ENCODE results near the gene MIF. TPM values are rescaled to one million over a fixed set of nuclear protein-coding genes. Genes with fewer than 3 reads are reported as not detected.
"Not testable (repeated sequence)": the region's sequence is repeated elsewhere in the genome, so short reads cannot be mapped to it uniquely, and the experiment has no call there.

MIF gene
- total RNA-seq, 1 donor from 2014 or later, result 306 TPM

DNA sequence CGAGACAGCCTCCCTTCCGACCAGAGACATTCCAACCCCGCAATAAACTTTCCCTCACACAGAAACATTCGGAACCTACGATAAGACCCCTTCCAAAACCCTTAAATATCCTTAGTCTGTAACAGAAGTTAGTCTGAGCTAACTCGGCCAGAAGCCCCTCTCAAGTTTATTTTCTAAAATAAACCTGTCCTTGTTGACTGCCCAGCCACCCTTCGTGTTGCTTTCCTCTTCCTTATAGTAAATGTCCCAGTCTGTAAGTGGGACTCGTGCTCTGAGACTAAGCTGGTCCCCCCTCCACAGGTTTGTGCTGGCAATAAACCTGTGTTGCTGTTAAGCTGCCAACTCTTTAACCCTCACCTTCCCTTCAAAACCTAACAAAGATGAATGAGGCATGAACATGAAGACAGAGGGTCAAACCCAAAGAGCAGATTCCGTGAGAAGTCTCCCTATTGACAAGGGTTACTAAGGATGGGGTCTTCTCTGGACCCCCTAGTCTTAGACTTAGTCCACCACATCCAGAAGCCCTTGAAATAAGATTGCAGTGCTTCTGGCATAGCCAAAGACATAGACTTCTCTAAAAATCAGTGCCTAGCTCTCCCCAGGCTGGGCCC is 18.2 kb downstream of the MIF start:
- Mint-ChIP-seq H3K27ac (ENCODE audit: unreplicated experiment) (no peak overlapping the region), H3K27me3 (ENCODE audit: unreplicated experiment) (peaks cover 9% of the 10 kb centered on the region), H3K36me3 (ENCODE audit: low read depth, unreplicated experiment) (peaks cover 3% of the 10 kb centered on the region), H3K4me1 (ENCODE audit: unreplicated experiment) (peaks cover 11% of the 10 kb centered on the region), H3K9me3 (ENCODE audit: unreplicated experiment) (no peaks in the 10 kb centered on the region), H3K4me3 (ENCODE audit: unreplicated experiment) (peak overlapping the region; percentile 13)
- TF ChIP-seq, protein P1, sequence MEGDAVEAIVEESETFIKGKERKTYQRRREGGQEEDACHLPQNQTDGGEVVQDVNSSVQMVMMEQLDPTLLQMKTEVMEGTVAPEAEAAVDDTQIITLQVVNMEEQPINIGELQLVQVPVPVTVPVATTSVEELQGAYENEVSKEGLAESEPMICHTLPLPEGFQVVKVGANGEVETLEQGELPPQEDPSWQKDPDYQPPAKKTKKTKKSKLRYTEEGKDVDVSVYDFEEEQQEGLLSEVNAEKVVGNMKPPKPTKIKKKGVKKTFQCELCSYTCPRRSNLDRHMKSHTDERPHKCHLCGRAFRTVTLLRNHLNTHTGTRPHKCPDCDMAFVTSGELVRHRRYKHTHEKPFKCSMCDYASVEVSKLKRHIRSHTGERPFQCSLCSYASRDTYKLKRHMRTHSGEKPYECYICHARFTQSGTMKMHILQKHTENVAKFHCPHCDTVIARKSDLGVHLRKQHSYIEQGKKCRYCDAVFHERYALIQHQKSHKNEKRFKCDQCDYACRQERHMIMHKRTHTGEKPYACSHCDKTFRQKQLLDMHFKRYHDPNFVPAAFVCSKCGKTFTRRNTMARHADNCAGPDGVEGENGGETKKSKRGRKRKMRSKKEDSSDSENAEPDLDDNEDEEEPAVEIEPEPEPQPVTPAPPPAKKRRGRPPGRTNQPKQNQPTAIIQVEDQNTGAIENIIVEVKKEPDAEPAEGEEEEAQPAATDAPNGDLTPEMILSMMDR (IDR thresholded peaks at IDR 0.05; ENCODE audit: unreplicated experiment), result no peak
- no peak for DNase-seq (ENCODE audit: low spot score)

DNA sequence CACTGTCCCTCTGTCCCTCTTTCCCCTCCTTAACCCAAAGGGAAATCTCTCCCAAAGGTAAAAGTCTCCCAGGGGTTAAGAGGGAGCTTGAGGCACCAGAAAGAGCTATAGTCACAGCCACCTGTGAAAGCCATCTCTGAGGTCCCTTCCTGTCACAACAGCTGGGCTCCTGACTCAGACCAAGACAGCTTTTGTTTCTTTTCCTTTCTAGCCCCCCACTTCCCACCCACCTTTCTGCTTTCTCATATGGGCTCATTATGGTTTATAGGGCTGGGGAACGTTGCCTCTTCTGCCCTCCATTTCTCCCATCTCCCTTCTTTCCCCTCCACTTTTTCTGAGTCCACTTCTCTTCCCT is 19.1 kb downstream of the MIF start:
- peak overlapping the region; percentile 93 for H3K4me3 Mint-ChIP-seq (ENCODE audit: unreplicated experiment)
- peaks cover 9% of the 10 kb centered on the region for H3K27me3 Mint-ChIP-seq (ENCODE audit: unreplicated experiment)
- no peaks in the 10 kb centered on the region for H3K9me3 Mint-ChIP-seq (ENCODE audit: unreplicated experiment)
- DNase-seq (ENCODE audit: low spot score), result no peak
- peaks cover 11% of the 10 kb centered on the region for H3K4me1 Mint-ChIP-seq (ENCODE audit: unreplicated experiment)
- H3K27ac Mint-ChIP-seq (ENCODE audit: unreplicated experiment), result peak overlapping the region; percentile 96
- TF ChIP-seq, protein P1 (IDR thresholded peaks at IDR 0.05; ENCODE audit: unreplicated experiment), result no peak
- peaks cover 3% of the 10 kb centered on the region for H3K36me3 Mint-ChIP-seq (ENCODE audit: low read depth, unreplicated experiment)

DNA sequence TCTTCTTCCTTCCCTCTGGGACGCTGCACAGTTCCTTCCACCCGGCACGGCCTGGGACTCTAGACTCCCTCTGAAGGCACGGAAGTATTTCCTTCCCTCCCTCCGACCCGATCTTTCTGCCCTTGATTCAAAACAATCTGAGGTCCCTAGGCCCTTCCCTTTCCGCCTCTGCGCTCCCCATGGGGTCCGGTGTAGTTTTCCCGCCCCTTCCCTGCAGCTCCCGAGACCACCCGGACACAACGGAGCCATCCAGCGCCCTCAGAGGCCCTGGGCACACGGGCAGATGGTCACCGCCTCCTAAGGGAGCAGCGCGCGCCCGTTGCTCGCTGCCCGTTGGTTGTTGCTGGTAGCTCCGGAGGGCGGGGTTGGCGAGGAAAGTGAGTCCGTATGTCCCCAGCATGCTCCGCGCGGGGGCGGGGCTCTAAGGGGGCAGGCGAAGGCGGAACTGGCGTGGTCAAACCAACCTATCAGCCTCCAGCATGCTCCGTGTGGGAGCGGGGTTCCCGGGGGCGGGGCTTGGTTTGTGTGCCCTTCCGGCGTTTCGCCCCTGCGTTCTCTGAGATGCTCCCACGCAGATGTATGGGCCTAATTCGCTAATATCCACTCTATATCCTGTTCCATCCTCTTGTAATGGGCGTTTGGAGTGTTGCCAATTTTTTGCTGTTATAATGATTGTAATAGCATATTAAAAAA is 19.6 kb downstream of the MIF start:
- no peaks in the 10 kb centered on the region for H3K36me3 Mint-ChIP-seq (ENCODE audit: low read depth, unreplicated experiment)
- DNase-seq (ENCODE audit: low spot score), result peak; percentile 98
- H3K9me3 Mint-ChIP-seq (ENCODE audit: unreplicated experiment), result no peaks in the 10 kb centered on the region
- TF ChIP-seq, protein P1 (IDR thresholded peaks at IDR 0.05; ENCODE audit: unreplicated experiment), result no peak
- peaks cover 5% of the 10 kb centered on the region for H3K27me3 Mint-ChIP-seq (ENCODE audit: unreplicated experiment)
- H3K4me1 Mint-ChIP-seq (ENCODE audit: unreplicated experiment), result peaks cover 11% of the 10 kb centered on the region
- peak overlapping the region; percentile 96 for H3K27ac Mint-ChIP-seq (ENCODE audit: unreplicated experiment)
- H3K4me3 Mint-ChIP-seq (ENCODE audit: unreplicated experiment), result peak overlapping the region; percentile 93

DNA sequence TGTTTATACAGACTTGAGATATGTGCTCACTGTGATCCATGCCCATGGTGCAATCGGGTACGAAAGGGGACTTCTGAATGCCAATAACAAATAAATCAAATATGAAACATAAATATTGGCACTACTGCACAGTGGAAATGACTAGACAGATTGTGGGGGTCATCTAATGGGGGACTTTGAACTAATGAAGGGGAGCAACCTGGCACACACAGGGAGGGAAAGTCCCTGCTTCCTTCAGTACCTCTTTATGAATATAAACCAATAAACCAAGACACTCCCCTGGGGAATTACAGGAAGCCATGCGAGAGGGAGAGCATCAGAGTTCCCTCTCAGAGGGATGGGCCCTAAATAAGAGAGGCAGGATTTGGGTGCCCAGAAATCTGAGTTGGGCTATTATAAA is 21.1 kb downstream of the MIF start:
- peaks cover 3% of the 10 kb centered on the region for H3K27me3 Mint-ChIP-seq (ENCODE audit: unreplicated experiment)
- TF ChIP-seq, protein P1 (IDR thresholded peaks at IDR 0.05; ENCODE audit: unreplicated experiment), result no peak
- H3K36me3 Mint-ChIP-seq (ENCODE audit: low read depth, unreplicated experiment), result no peaks in the 10 kb centered on the region
- H3K27ac Mint-ChIP-seq (ENCODE audit: unreplicated experiment), result no peak overlapping the region
- no peak overlapping the region for H3K4me3 Mint-ChIP-seq (ENCODE audit: unreplicated experiment)
- DNase-seq (ENCODE audit: low spot score), result no peak
- H3K9me3 Mint-ChIP-seq (ENCODE audit: unreplicated experiment), result no peaks in the 10 kb centered on the region
- peaks cover 11% of the 10 kb centered on the region for H3K4me1 Mint-ChIP-seq (ENCODE audit: unreplicated experiment)

DNA sequence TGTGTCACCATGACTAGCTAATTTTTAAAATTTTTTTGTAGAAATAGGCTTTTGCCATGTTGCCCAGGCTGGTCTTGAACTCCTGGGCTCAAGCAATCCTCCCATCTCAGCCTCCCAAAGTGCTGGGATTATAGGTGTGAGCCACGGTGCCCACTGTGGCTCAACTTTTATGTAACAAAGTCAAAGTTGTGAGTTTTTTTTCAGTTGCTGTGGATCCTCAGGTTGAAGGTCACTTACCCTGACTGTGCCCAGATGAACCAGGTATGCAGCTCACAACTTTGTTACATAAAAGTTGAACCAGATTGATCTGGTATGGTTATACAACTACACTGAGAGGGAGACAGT is 26.1 kb downstream of the MIF start:
- H3K4me3 Mint-ChIP-seq (ENCODE audit: unreplicated experiment); DNase-seq (ENCODE audit: low spot score); H3K4me1 Mint-ChIP-seq (ENCODE audit: unreplicated experiment); H3K27me3 Mint-ChIP-seq (ENCODE audit: unreplicated experiment); H3K9me3 Mint-ChIP-seq (ENCODE audit: unreplicated experiment); H3K27ac Mint-ChIP-seq (ENCODE audit: unreplicated experiment): not testable (repeated sequence)
- H3K36me3 Mint-ChIP-seq (ENCODE audit: low read depth, unreplicated experiment), result peaks cover 13% of the 10 kb centered on the region

DNA sequence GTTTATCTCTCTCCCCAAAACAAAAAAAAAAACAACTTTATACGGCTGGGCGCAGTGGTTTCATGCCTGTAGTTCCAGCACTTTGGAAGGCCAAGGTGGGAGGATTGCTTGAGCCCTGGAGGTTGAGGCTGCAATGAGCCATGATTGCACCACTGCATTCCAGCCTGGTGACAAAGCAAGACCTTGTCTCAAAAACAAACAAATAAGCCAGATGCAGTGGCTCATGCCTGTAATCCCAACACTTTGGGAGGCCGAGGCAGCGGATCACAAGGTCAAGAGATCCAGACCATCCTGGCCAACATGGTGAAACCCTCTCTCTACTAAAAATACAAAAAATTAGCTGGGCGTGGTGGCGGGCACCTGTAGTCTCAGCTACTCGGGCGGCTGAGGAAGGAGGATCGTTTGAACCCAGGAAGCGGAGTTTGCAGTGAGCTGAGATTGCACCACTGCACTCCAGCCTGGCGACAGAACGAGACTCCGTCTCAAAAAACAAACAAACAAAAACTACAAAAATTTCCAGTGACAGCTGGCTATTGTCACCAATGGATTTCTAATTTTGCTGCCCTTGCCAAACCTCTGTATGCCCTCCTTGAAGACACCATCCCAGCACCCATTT is 27.5 kb downstream of the MIF start:
- not testable (repeated sequence) for H3K4me1 Mint-ChIP-seq (ENCODE audit: unreplicated experiment); H3K27me3 Mint-ChIP-seq (ENCODE audit: unreplicated experiment); DNase-seq (ENCODE audit: low spot score); H3K9me3 Mint-ChIP-seq (ENCODE audit: unreplicated experiment); H3K27ac Mint-ChIP-seq (ENCODE audit: unreplicated experiment); H3K4me3 Mint-ChIP-seq (ENCODE audit: unreplicated experiment)
- peaks cover 21% of the 10 kb centered on the region for H3K36me3 Mint-ChIP-seq (ENCODE audit: low read depth, unreplicated experiment)

All from endothelial cell (in vitro differentiated cells).